K562 (cell line): ENCODE results near the gene FBXO4. TPM values are rescaled to one million over a fixed set of nuclear protein-coding genes. Genes with fewer than 3 reads are reported as not detected.
A peak's percentile ranks its signal among the peaks of the same experiment; 100 is the strongest.

Experiments used
- ATAC-seq: fragments of 200-7000 bp; cut with Tn5 transposase; 3 replicates; pipeline ENCODE4 v1.9.1; 2020; ENCODE audit warnings: moderate library complexity
- BruUV-seq: library from RNA; stranded (reverse); fragments of 400-500 nt; replicated peaks from 2 replicates; lab custom pipeline; 2021; lab: Mats Ljungman, UMichigan
- CTCF ChIA-PET: fragments of 300-600 bp; formaldehyde crosslinking; extraction: SDS; loops from one replicate; lab custom pipeline; 2021; ENCODE audit warnings: low intra/inter-chr PET ratio; lab: Yijun Ruan, JAX
- POLR2A ChIA-PET: fragments of 300-600, 350-650 bp; sonication (Branson Sonifier 250); formaldehyde crosslinking; extraction: SDS; loops from one replicate; lab custom pipeline; 2021; ENCODE audit warnings: antibody characterized with exemption, inconsistent platforms; lab: Yijun Ruan, JAX
- DNase-seq, 4 experiments: peaks; one replicate each; pipeline versions ENCODE4 v3.0.0 to v3.0.0-alpha.2; 2011 to 2018; ENCODE audit warnings: low spot score in 3 of 4, mixed read lengths in 3 of 4; ENCODE audit errors: extremely low read depth in 1 of 4
- FAIRE-seq: peaks from 2 replicates; lab custom pipeline; 2011; peaks lifted over from hg19 to GRCh38; lab: Jason Lieb, UNC
- H2AFZ ChIP-seq: 2 replicates; pipeline ENCODE4 v1.6.0; 2011; ENCODE audit warnings: low read depth, low read length, control low read depth, inconsistent platforms
- H3K27ac ChIP-seq: fragments of 200-600 bp; 3 replicates; pipeline ENCODE4 v1.8.0; 2011; ENCODE audit warnings: low read depth, mild to moderate bottlenecking, control low read depth, inconsistent platforms, low read length, moderate library complexity, mixed read lengths; ENCODE audit errors: extremely low read depth
- H3K27me3 ChIP-seq, 2 experiments: fragments of 300-600 bp in 1 of 2; 2 replicates in 1 of 2; 3 replicates in 1 of 2; pipeline versions ENCODE4 v1.6.0 to v1.8.0; 2011; ENCODE audit warnings: inconsistent platforms in 2 of 2, low read length in 2 of 2, mild to moderate bottlenecking in 1 of 2, mixed read lengths in 1 of 2, moderate library complexity in 1 of 2; ENCODE audit not compliant: control insufficient read depth in 2 of 2, insufficient read depth in 2 of 2
- H3K36me3 ChIP-seq: fragments of 300-600 bp; 3 replicates; pipeline ENCODE4 v1.8.0; 2011; ENCODE audit warnings: mild to moderate bottlenecking, low read length, inconsistent platforms; ENCODE audit not compliant: control insufficient read depth, insufficient read depth
- H3K4me1 ChIP-seq, 2 experiments: fragments of 200-600 bp in 1 of 2; replicated peaks in 1 of 2; 2 replicates in 1 of 2; 3 replicates in 1 of 2; pipeline versions ENCODE4 v1.5.1 to v1.8.0; 2011; ENCODE audit warnings: inconsistent platforms in 2 of 2, low read length in 2 of 2, mild to moderate bottlenecking in 1 of 2, mixed read lengths in 1 of 2, moderate library complexity in 1 of 2; ENCODE audit not compliant: control insufficient read depth in 2 of 2, insufficient read depth in 2 of 2
- H3K4me2 ChIP-seq: 2 replicates; pipeline ENCODE4 v1.6.1; 2011; ENCODE audit warnings: low read length, control low read depth, inconsistent platforms, mixed read lengths; ENCODE audit not compliant: insufficient read depth
- H3K4me3 ChIP-seq: fragments of 200-600 bp; sonication (generic), shearing (Covaris generic); 2 replicates; pipeline ENCODE4 v1.5.1; 2016; ENCODE audit warnings: control low read depth, inconsistent platforms
- H3K79me2 ChIP-seq: fragments of 200-600 bp; 3 replicates; pipeline ENCODE4 v1.8.0; 2011; ENCODE audit warnings: low read length, inconsistent platforms; ENCODE audit not compliant: control insufficient read depth, insufficient read depth
- H3K9ac ChIP-seq, 2 experiments: 2 replicates each; pipeline versions ENCODE4 v1.6.0 to v1.6.1; 2011; ENCODE audit warnings: low read depth in 2 of 2, low read length in 2 of 2, control low read depth in 1 of 2, inconsistent platforms in 1 of 2, mild to moderate bottlenecking in 1 of 2, mixed read lengths in 1 of 2; ENCODE audit not compliant: insufficient read depth in 1 of 2
- H3K9me1 ChIP-seq: one replicate; pipeline ENCODE4 v1.6.0; 2011; ENCODE audit warnings: inconsistent platforms, mild to moderate bottlenecking, low read length, moderate library complexity; ENCODE audit not compliant: control insufficient read depth, insufficient read depth
- H3K9me3 ChIP-seq: replicated peaks from 2 replicates; pipeline ENCODE4 v1.5.1; 2011; ENCODE audit warnings: low read depth, low read length, inconsistent platforms; ENCODE audit not compliant: control insufficient read depth, insufficient read depth
- H4K20me1 ChIP-seq: replicated peaks from 2 replicates; pipeline ENCODE4 v1.6.1; 2011; ENCODE audit warnings: low read length, inconsistent platforms, mixed read lengths; ENCODE audit not compliant: control insufficient read depth, insufficient read depth
- CEBPB ChIP-seq: fragments of 450-650 bp; IDR thresholded peaks from 2 replicates; pipeline ENCODE4 v1.6.1; 2016; ENCODE audit warnings: missing genetic modification characterization, missing compliant biosample characterization
- CEBPG ChIP-seq, 3 experiments: fragments of 200-800 bp in 1 of 3; sonication (Bioruptor generic) in 1 of 3; sonication (generic) in 1 of 3; formaldehyde crosslinking in 1 of 3; IDR thresholded peaks in 2 of 3; conservative IDR thresholded peaks in 1 of 3; 2 replicates each; pipeline versions ENCODE4 v1.6.1 to v1.8.0; 2016 to 2022; ENCODE audit warnings: missing compliant biosample characterization in 2 of 3, missing genetic modification characterization in 2 of 3, mild to moderate bottlenecking in 1 of 3, missing genetic modification reagents in 1 of 3
- SUPT5H ChIP-seq: fragments of 450-650 bp; IDR thresholded peaks from 2 replicates; pipeline ENCODE4 v1.6.1; 2016
- TCF3 ChIP-seq: sonication (generic); formaldehyde crosslinking; IDR thresholded peaks from 2 replicates; pipeline ENCODE4 v1.4.0; 2020; ENCODE audit warnings: mild to moderate bottlenecking, missing genetic modification reagents
- WGBS: fragments of 100-300 bp; shearing (Covaris generic); methylation state at CpG from one replicate; pipeline ENCODE4 v1.1.6; 2016; ENCODE audit warnings: low coverage, mixed read lengths; ENCODE audit not compliant: insufficient coverage; ENCODE audit errors: missing lambda C conversion rate; 5-methylcytosine and 5-hydroxymethylcytosine counted together
- in situ Hi-C: fragments of 300-500 bp; cut with MboI; formaldehyde crosslinking; loops from 4 replicates; pipeline ENCODE4 v1.15.0; 2018; ENCODE audit warnings: inconsistent platforms, mixed read lengths
- intact Hi-C: fragments of 100-400 bp; cut with micrococcal nuclease; formaldehyde crosslinking; loops from 2 replicates; pipeline ENCODE4 v1.14.2; 2022
- polyA plus RNA-seq, 8 experiments: library from polyadenylated mRNA; depleted of rRNA in 4 of 8; stranded (reverse) in 5 of 8; unstranded in 3 of 8; fragments of >200 nt; fragmentation: Nextera tagmentation in 2 of 8; fragmentation: Illumina TruSeq in 1 of 8; extraction: Ambion mirVana in 2 of 8; extraction: Trizol in 1 of 8; gene quantifications; 2 replicates each; pipeline versions ENCODE4 v1.2.1 to v1.2.3, GENCODE V29; 2011 to 2014; ENCODE audit warnings: inconsistent platforms in 1 of 8, missing spikeins in 1 of 8
- small RNA-seq: library from RNA; depleted of rRNA; stranded (forward); fragments of <200 nt; gene quantifications from one replicate; pipeline ENCODE3, GENCODE V24; 2014
- total RNA-seq, 7 experiments: library from RNA; depleted of rRNA in 6 of 7; stranded (reverse); fragments of >200 nt in 6 of 7; fragmentation: Illumina TruSeq in 2 of 7; extraction: Trizol in 2 of 7; gene quantifications; 2 replicates each; pipeline versions ENCODE4 v1.2.1 to v1.2.3, GENCODE V29; 2011 to 2021; ENCODE audit warnings: low replicate concordance in 1 of 7

Gene FBXO4
- total and polyA plus RNA-seq, 9 of the 15 experiments (the other 6 are each of a cell fraction or from before 2014, with no cell fraction given), result 5.9 to 33.4 (median 19.6) TPM

DNA sequence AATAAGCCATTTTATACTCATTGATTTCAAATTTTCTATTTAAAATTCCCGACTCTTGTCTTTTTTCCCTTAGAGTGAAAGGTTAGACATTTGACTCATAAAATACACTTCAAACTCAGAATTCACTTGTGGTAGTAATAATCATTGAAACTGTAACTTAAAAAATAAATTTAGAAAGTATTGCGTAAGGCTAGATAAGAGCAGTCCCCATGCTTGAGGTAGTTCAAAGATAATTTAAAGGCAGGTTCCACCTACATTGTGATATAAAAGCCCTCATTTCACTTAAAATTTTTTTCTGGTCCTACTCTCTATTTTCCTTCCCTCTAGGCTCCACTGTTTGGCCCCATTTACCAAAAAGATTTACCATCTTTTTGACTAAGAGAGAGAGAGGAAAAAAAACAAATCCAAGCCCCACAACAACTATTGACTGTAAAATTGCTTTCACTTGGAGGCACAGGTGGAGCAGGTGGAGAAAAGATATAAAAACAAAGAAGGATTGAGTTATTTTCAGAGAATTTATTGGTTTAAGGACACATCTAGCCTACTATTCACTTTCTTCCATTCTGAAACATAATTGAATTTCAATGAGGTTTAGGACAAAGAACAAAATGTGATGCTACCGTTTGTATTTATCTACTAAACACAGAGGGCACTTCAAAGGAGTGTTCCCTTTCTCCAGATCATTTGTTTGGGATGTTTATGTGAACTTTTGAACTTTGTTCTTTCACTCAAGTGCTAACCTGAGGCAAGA lies 61.0 kb downstream of the FBXO4 start:
- FAIRE-seq, result no peak
- in situ Hi-C loops, result no loop called here

More for the DNA sequence above, 61.0 kb downstream of the FBXO4 start:
- no peak overlapping the region for H3K4me3 ChIP-seq
- intact Hi-C loops, result no loop called here
- no TSS peak for BruUV-seq
- H3K79me2 ChIP-seq, result no peaks in the 10 kb centered on the region
- no peaks in the 10 kb centered on the region; the same call in 1 of the 2 replicates for H3K9me3 ChIP-seq
- H2AFZ ChIP-seq, result no peak overlapping the region; the same call in 1 of the 2 replicates
- H3K36me3 ChIP-seq, result no peaks in the 10 kb centered on the region
- DNase-seq (peak in 1 of 4 experiments; percentile 9), ATAC-seq (peak; percentile 67)
- H3K4me2 ChIP-seq, result no peak overlapping the region
- no peaks in the 10 kb centered on the region for H4K20me1 ChIP-seq
- TF ChIP-seq CEBPG (CRISPR knock-in tag; IDR thresholded peaks at IDR 0.05) (no peak), CEBPG (tag; conservative IDR thresholded peaks at IDR 0.05 in 1 of 2, IDR thresholded peaks at IDR 0.05 in 1 of 2) (peak; percentile 42 to 48; a peak in 3 of 4 replicates), CEBPB (tag) (peak; percentile 93), TCF3 (peak; percentile 19; the same call in 1 of the 2 replicates), SUPT5H (no peak)
- 1% methylated on average over 3 of the region's 3 CpGs for WGBS
- POLR2A ChIA-PET, result no interaction called here
- H3K4me1 ChIP-seq, result no peaks in the 10 kb centered on the region
- no peaks in the 10 kb centered on the region; a peak in 1 of 5 replicates for H3K27me3 ChIP-seq
- CTCF ChIA-PET, result no interaction called here
- no peak overlapping the region for H3K27ac ChIP-seq
- no peak overlapping the region for H3K9ac ChIP-seq
- H3K9me1 ChIP-seq, result no peaks in the 10 kb centered on the region

Small RNA genes lying within 50 kb of the gene (small RNA-seq; reads per million reads assigned to genes)
- gene RF00019, result not detected

Other genes with a start within 250 kb of the FBXO4 start
- gene OXCT1, start 54.9 kb upstream of the FBXO4 start, total RNA-seq (2014; rRNA removed), result 26.6 and 28.8 TPM in 2 replicates
- 50.6 and 56.8 TPM in 2 replicates for gene OXCT1, start 54.9 kb upstream of the FBXO4 start, total RNA-seq (2014; rRNA removed; fragmentation: Illumina TruSeq; extraction: Trizol)
- 46.6 and 50.4 TPM in 2 replicates for gene OXCT1, start 54.9 kb upstream of the FBXO4 start, total RNA-seq (2015; rRNA removed; fragmentation: Illumina TruSeq; extraction: Trizol)
- 34.7 and 35.8 TPM in 2 replicates for gene OXCT1, start 54.9 kb upstream of the FBXO4 start, total RNA-seq (2021)
- gene OXCT1, start 54.9 kb upstream of the FBXO4 start, polyA plus RNA-seq (2011; rRNA removed), result 37.6 and 42.3 TPM in 2 replicates
- 44.3 and 51.0 TPM in 2 replicates for gene OXCT1, start 54.9 kb upstream of the FBXO4 start, polyA plus RNA-seq (2014; fragmentation: Illumina TruSeq; extraction: Trizol)
- gene OXCT1, start 54.9 kb upstream of the FBXO4 start, polyA plus RNA-seq (2014; fragmentation: Nextera tagmentation; extraction: Ambion mirVana), result 10 to 100 TPM; 24.7 to 41.9 TPM
- 41.2 and 61.2 TPM in 2 replicates for gene OXCT1, start 54.9 kb upstream of the FBXO4 start, polyA plus RNA-seq (2014; rRNA removed)
- 13.8 and 19.6 TPM in 2 replicates for gene RIMOC1, start 20.9 kb upstream of the FBXO4 start, total RNA-seq (2014; rRNA removed)
- gene RIMOC1, start 20.9 kb upstream of the FBXO4 start, total RNA-seq (2014; rRNA removed; fragmentation: Illumina TruSeq; extraction: Trizol), result 38.3 and 42.1 TPM in 2 replicates
- 30.3 and 30.8 TPM in 2 replicates for gene RIMOC1, start 20.9 kb upstream of the FBXO4 start, total RNA-seq (2015; rRNA removed; fragmentation: Illumina TruSeq; extraction: Trizol)
- 47.5 and 48.7 TPM in 2 replicates for gene RIMOC1, start 20.9 kb upstream of the FBXO4 start, total RNA-seq (2021)
- gene RIMOC1, start 20.9 kb upstream of the FBXO4 start, polyA plus RNA-seq (2011; rRNA removed), result 47.9 and 63.1 TPM in 2 replicates
- gene RIMOC1, start 20.9 kb upstream of the FBXO4 start, polyA plus RNA-seq (2014; fragmentation: Illumina TruSeq; extraction: Trizol), result 33.7 and 40.6 TPM in 2 replicates
- 10 to 100 TPM; 11.6 to 14.3 TPM for gene RIMOC1, start 20.9 kb upstream of the FBXO4 start, polyA plus RNA-seq (2014; fragmentation: Nextera tagmentation; extraction: Ambion mirVana)
- 26.3 and 34.9 TPM in 2 replicates for gene RIMOC1, start 20.9 kb upstream of the FBXO4 start, polyA plus RNA-seq (2014; rRNA removed)